ENCODE measurements around the gene ZGLP1. TPM values are rescaled to one million over a fixed set of nuclear protein-coding genes. Genes with fewer than 3 reads are reported as not detected.
A peak's percentile ranks its signal among the peaks of the same experiment; 100 is the strongest.

The ZGLP1 gene
- total RNA-seq, 1 donor from 2014 or later, result 6.8 TPM

GRCh38 chr19:10270616-10271394 lies 38.8 kb downstream of the ZGLP1 start, which contains the start of gene ICAM1:
Gene ICAM1, plus strand, starts transcription at chr19:10271120. Its CDS starts 40 bp downstream, at chr19:10271160.
- H3K9me3 Mint-ChIP-seq (ENCODE audit: unreplicated experiment), result no peaks in the 10 kb centered on the region

GRCh38 chr19:10270180-10270615 lies 39.4 kb downstream of the ZGLP1 start:
- peaks cover 6% of the 10 kb centered on the region for H3K36me3 Mint-ChIP-seq (ENCODE audit: unreplicated experiment)
- H3K27me3 Mint-ChIP-seq (ENCODE audit: unreplicated experiment), result no peaks in the 10 kb centered on the region
- peaks cover 23% of the 10 kb centered on the region for H3K4me1 Mint-ChIP-seq (ENCODE audit: unreplicated experiment)
- DNase-seq (ENCODE audit: extremely low spot score, unreplicated experiment), result peak; percentile 83
- TF ChIP-seq CTCF (IDR thresholded peaks at IDR 0.05), result no peak
- H3K9me3 Mint-ChIP-seq (ENCODE audit: unreplicated experiment), result no peaks in the 10 kb centered on the region
- H3K27ac Mint-ChIP-seq (ENCODE audit: unreplicated experiment), result peak overlapping the region; percentile 78
- peak overlapping the region; percentile 71 for H3K4me3 Mint-ChIP-seq (ENCODE audit: unreplicated experiment)

More at GRCh38 chr19:10270616-10271394, 38.8 kb downstream of the ZGLP1 start, which contains the start of gene ICAM1:
- peak within 1 kb of the TSS; percentile 78 for H3K27ac Mint-ChIP-seq (ENCODE audit: unreplicated experiment)
- DNase-seq (ENCODE audit: extremely low spot score, unreplicated experiment), result peak; percentile 88
- H3K36me3 Mint-ChIP-seq (ENCODE audit: unreplicated experiment), result peaks cover 6% of the 10 kb centered on the region
- no peak for TF ChIP-seq CTCF (IDR thresholded peaks at IDR 0.05)
- peak within 1 kb of the TSS; percentile 71 for H3K4me3 Mint-ChIP-seq (ENCODE audit: unreplicated experiment)
- H3K27me3 Mint-ChIP-seq (ENCODE audit: unreplicated experiment), result no peaks in the 10 kb centered on the region
- H3K4me1 Mint-ChIP-seq (ENCODE audit: unreplicated experiment), result peaks cover 23% of the 10 kb centered on the region

- peak; percentile 96 for TF ChIP-seq CTCF (IDR thresholded peaks at IDR 0.05)
- H3K36me3 Mint-ChIP-seq (ENCODE audit: unreplicated experiment), result peaks cover 3% of the 10 kb centered on the region
- DNase-seq (ENCODE audit: extremely low spot score, unreplicated experiment), result peak; percentile 96
- no peaks in the 10 kb centered on the region for H3K27me3 Mint-ChIP-seq (ENCODE audit: unreplicated experiment)
- peak overlapping the region; percentile 78 for H3K27ac Mint-ChIP-seq (ENCODE audit: unreplicated experiment)
- H3K4me1 Mint-ChIP-seq (ENCODE audit: unreplicated experiment), result peaks cover 23% of the 10 kb centered on the region
- peak overlapping the region; percentile 71 for H3K4me3 Mint-ChIP-seq (ENCODE audit: unreplicated experiment)
- no peaks in the 10 kb centered on the region for H3K9me3 Mint-ChIP-seq (ENCODE audit: unreplicated experiment)
Measured at GRCh38 chr19:10269333-10270179, 40.1 kb downstream of the ZGLP1 start.

GRCh38 chr19:10268071-10268470 lies 41.5 kb downstream of the ZGLP1 start:
- H3K27ac Mint-ChIP-seq (ENCODE audit: unreplicated experiment), result no peak overlapping the region

More at GRCh38 chr19:10268071-10268470, 41.5 kb downstream of the ZGLP1 start:
- H3K36me3 Mint-ChIP-seq (ENCODE audit: unreplicated experiment), result no peaks in the 10 kb centered on the region
- H3K27me3 Mint-ChIP-seq (ENCODE audit: unreplicated experiment), result no peaks in the 10 kb centered on the region
- no peak for DNase-seq (ENCODE audit: extremely low spot score, unreplicated experiment)
- no peak overlapping the region for H3K4me3 Mint-ChIP-seq (ENCODE audit: unreplicated experiment)
- no peak for TF ChIP-seq CTCF (IDR thresholded peaks at IDR 0.05)
- no peaks in the 10 kb centered on the region for H3K9me3 Mint-ChIP-seq (ENCODE audit: unreplicated experiment)
- peaks cover 20% of the 10 kb centered on the region for H3K4me1 Mint-ChIP-seq (ENCODE audit: unreplicated experiment)

Data from osteocyte (in vitro differentiated cells).